WTC11 (cell line): Measurements from ENCODE around the gene NRG3. TPM values are rescaled to one million over a fixed set of nuclear protein-coding genes. Genes with fewer than 3 reads are reported as not detected.

Experiments
- ATAC-seq: fragments of 200-7000 bp; cut with Tn5 transposase; 2 replicates; pipeline ENCODE4 v1.10.0; 2021; ENCODE audit warnings: mild to moderate bottlenecking, moderate library complexity
- CTCF ChIA-PET: fragments of 300-600 bp; sonication (Branson Sonifier 250); formaldehyde crosslinking; loops from one replicate; lab custom pipeline; 2021; ENCODE audit warnings: antibody characterized with exemption; lab: Charles Lee
- POLR2A ChIA-PET: fragments of 350-600 bp; sonication (Branson Sonifier 250); formaldehyde crosslinking; loops from one replicate; lab custom pipeline; 2021; ENCODE audit warnings: antibody characterized with exemption; lab: Charles Lee
- DNase-seq: peaks from one replicate; pipeline ENCODE4 v3.0.0; 2021; ENCODE audit warnings: low spot score
- H3K27ac Mint-ChIP-seq: 2 replicates; pipeline ENCODE4 v1.8.0; 2021; ENCODE audit warnings: mixed read lengths
- H3K27me3 Mint-ChIP-seq: 2 replicates; pipeline ENCODE4 v1.8.0; 2021; ENCODE audit warnings: low read depth, mild to moderate bottlenecking, moderate library complexity, mixed read lengths
- H3K36me3 Mint-ChIP-seq: 2 replicates; pipeline ENCODE4 v1.8.0; 2021; ENCODE audit warnings: mixed read lengths
- H3K4me1 Mint-ChIP-seq: 2 replicates; pipeline ENCODE4 v1.8.0; 2022; ENCODE audit warnings: mixed read lengths
- H3K4me3 Mint-ChIP-seq: 2 replicates; pipeline ENCODE4 v1.8.0; 2021; ENCODE audit warnings: mild to moderate bottlenecking, moderate library complexity, mixed read lengths
- H3K9me3 Mint-ChIP-seq: 2 replicates; pipeline ENCODE4 v1.8.0; 2021; ENCODE audit warnings: mixed read lengths
- ATF1 ChIP-seq: sonication (generic); formaldehyde crosslinking; IDR thresholded peaks from 2 replicates; pipeline ENCODE4 v1.8.1; 2023; ENCODE audit warnings: mild to moderate bottlenecking, moderate library complexity, missing genetic modification reagents
- E2F1 ChIP-seq: sonication (generic); formaldehyde crosslinking; IDR thresholded peaks from 2 replicates; pipeline ENCODE4 v1.8.0; 2022; ENCODE audit warnings: mild to moderate bottlenecking, missing genetic modification reagents
- MYBL2 ChIP-seq: sonication (generic); formaldehyde crosslinking; IDR thresholded peaks from 2 replicates; pipeline ENCODE4 v1.8.1; 2023; ENCODE audit warnings: mild to moderate bottlenecking, moderate library complexity, missing genetic modification reagents
- RORB ChIP-seq: fragments of 250-450 bp; sonication (Bioruptor Pico); IDR thresholded peaks from 2 replicates; pipeline ENCODE4 v1.9.0; 2021; ENCODE audit warnings: mild to moderate bottlenecking
- TCF7 ChIP-seq: sonication (generic); formaldehyde crosslinking; IDR thresholded peaks from 2 replicates; pipeline ENCODE4 v1.8.0; 2022; ENCODE audit warnings: mild to moderate bottlenecking, low read depth, missing genetic modification reagents, moderate library complexity
- ZNF317 ChIP-seq: sonication (generic); formaldehyde crosslinking; IDR thresholded peaks from 2 replicates; pipeline ENCODE4 v1.8.1; 2023; ENCODE audit warnings: low read depth, mild to moderate bottlenecking, moderate library complexity, missing genetic modification reagents, borderline replicate concordance
- ZNF425 ChIP-seq: fragments of 250-450 bp; sonication (Bioruptor Pico); conservative IDR thresholded peaks from 2 replicates; pipeline ENCODE4 v1.9.0; 2021; ENCODE audit warnings: mild to moderate bottlenecking
- ZNF512 ChIP-seq: sonication (generic); formaldehyde crosslinking; IDR thresholded peaks from 2 replicates; pipeline ENCODE4 v1.8.1; 2022; ENCODE audit warnings: missing genetic modification reagents, borderline replicate concordance
- ZNF671 ChIP-seq: fragments of 250-450 bp; sonication (Bioruptor Pico); IDR thresholded peaks from 2 replicates; pipeline ENCODE4 v1.8.0; 2021; ENCODE audit warnings: mild to moderate bottlenecking
- total RNA-seq: library from RNA; stranded (reverse); gene quantifications from 3 replicates; pipeline ENCODE4 v1.2.3, GENCODE V29; 2021
- TF ChIP-seq, protein P1 (sequence below): sonication (generic); formaldehyde crosslinking; IDR thresholded peaks from 2 replicates; pipeline ENCODE4 v1.8.1; 2023; ENCODE audit warnings: mild to moderate bottlenecking, missing genetic modification reagents, borderline replicate concordance
- TF ChIP-seq, protein P2 (sequence below): fragments of 250-450 bp; sonication (Bioruptor Pico); IDR thresholded peaks from 2 replicates; pipeline ENCODE4 v1.8.0; 2021; ENCODE audit warnings: mild to moderate bottlenecking
- TF ChIP-seq, protein P3 (sequence below): sonication (generic); formaldehyde crosslinking; IDR thresholded peaks from 2 replicates; pipeline ENCODE4 v1.8.1; 2023; ENCODE audit warnings: mild to moderate bottlenecking, missing genetic modification reagents
- TF ChIP-seq, protein P4 (sequence below): sonication (generic); formaldehyde crosslinking; IDR thresholded peaks from 2 replicates; pipeline ENCODE4 v1.8.0; 2023; ENCODE audit warnings: mild to moderate bottlenecking, missing genetic modification reagents
- TF ChIP-seq, protein P5 (sequence below): sonication (generic); formaldehyde crosslinking; IDR thresholded peaks from 2 replicates; pipeline ENCODE4 v1.8.0; 2023; ENCODE audit warnings: missing genetic modification reagents, mild to moderate bottlenecking, borderline replicate concordance
- TF ChIP-seq, protein P6 (sequence below): sonication (generic); formaldehyde crosslinking; IDR thresholded peaks from 2 replicates; pipeline ENCODE4 v1.8.0; 2023; ENCODE audit warnings: missing genetic modification reagents

The NRG3 gene
- total RNA-seq, 1 experiment from 2014 or later, result 7.0 TPM

- ATAC-seq, result no peak
- Mint-ChIP-seq H3K27me3 (no peaks in the 10 kb centered on the region), H3K9me3 (no peaks in the 10 kb centered on the region), H3K36me3 (no peaks in the 10 kb centered on the region), H3K27ac (no peak overlapping the region), H3K4me1 (peaks cover 19% of the 10 kb centered on the region), H3K4me3 (no peak overlapping the region)
- DNase-seq, result no peak
- ChIA-PET CTCF (no interaction called here), POLR2A (no interaction called here)
- TF ChIP-seq ZNF317 (CRISPR knock-in tag), result no peak
- no peak for TF ChIP-seq ZNF671 (CRISPR knock-in tag)
- no peak for TF ChIP-seq TCF7
- TF ChIP-seq, protein P1, sequence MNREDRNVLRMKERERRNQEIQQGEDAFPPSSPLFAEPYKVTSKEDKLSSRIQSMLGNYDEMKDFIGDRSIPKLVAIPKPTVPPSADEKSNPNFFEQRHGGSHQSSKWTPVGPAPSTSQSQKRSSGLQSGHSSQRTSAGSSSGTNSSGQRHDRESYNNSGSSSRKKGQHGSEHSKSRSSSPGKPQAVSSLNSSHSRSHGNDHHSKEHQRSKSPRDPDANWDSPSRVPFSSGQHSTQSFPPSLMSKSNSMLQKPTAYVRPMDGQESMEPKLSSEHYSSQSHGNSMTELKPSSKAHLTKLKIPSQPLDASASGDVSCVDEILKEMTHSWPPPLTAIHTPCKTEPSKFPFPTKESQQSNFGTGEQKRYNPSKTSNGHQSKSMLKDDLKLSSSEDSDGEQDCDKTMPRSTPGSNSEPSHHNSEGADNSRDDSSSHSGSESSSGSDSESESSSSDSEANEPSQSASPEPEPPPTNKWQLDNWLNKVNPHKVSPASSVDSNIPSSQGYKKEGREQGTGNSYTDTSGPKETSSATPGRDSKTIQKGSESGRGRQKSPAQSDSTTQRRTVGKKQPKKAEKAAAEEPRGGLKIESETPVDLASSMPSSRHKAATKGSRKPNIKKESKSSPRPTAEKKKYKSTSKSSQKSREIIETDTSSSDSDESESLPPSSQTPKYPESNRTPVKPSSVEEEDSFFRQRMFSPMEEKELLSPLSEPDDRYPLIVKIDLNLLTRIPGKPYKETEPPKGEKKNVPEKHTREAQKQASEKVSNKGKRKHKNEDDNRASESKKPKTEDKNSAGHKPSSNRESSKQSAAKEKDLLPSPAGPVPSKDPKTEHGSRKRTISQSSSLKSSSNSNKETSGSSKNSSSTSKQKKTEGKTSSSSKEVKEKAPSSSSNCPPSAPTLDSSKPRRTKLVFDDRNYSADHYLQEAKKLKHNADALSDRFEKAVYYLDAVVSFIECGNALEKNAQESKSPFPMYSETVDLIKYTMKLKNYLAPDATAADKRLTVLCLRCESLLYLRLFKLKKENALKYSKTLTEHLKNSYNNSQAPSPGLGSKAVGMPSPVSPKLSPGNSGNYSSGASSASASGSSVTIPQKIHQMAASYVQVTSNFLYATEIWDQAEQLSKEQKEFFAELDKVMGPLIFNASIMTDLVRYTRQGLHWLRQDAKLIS, result no peak
- TF ChIP-seq, protein P2, sequence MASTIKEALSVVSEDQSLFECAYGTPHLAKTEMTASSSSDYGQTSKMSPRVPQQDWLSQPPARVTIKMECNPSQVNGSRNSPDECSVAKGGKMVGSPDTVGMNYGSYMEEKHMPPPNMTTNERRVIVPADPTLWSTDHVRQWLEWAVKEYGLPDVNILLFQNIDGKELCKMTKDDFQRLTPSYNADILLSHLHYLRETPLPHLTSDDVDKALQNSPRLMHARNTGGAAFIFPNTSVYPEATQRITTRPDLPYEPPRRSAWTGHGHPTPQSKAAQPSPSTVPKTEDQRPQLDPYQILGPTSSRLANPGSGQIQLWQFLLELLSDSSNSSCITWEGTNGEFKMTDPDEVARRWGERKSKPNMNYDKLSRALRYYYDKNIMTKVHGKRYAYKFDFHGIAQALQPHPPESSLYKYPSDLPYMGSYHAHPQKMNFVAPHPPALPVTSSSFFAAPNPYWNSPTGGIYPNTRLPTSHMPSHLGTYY, result no peak
- TF ChIP-seq, protein P3, sequence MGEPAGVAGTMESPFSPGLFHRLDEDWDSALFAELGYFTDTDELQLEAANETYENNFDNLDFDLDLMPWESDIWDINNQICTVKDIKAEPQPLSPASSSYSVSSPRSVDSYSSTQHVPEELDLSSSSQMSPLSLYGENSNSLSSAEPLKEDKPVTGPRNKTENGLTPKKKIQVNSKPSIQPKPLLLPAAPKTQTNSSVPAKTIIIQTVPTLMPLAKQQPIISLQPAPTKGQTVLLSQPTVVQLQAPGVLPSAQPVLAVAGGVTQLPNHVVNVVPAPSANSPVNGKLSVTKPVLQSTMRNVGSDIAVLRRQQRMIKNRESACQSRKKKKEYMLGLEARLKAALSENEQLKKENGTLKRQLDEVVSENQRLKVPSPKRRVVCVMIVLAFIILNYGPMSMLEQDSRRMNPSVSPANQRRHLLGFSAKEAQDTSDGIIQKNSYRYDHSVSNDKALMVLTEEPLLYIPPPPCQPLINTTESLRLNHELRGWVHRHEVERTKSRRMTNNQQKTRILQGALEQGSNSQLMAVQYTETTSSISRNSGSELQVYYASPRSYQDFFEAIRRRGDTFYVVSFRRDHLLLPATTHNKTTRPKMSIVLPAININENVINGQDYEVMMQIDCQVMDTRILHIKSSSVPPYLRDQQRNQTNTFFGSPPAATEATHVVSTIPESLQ (CRISPR knock-in tag), result no peak
- no peak for TF ChIP-seq ATF1 (CRISPR knock-in tag)
- TF ChIP-seq, protein P4, sequence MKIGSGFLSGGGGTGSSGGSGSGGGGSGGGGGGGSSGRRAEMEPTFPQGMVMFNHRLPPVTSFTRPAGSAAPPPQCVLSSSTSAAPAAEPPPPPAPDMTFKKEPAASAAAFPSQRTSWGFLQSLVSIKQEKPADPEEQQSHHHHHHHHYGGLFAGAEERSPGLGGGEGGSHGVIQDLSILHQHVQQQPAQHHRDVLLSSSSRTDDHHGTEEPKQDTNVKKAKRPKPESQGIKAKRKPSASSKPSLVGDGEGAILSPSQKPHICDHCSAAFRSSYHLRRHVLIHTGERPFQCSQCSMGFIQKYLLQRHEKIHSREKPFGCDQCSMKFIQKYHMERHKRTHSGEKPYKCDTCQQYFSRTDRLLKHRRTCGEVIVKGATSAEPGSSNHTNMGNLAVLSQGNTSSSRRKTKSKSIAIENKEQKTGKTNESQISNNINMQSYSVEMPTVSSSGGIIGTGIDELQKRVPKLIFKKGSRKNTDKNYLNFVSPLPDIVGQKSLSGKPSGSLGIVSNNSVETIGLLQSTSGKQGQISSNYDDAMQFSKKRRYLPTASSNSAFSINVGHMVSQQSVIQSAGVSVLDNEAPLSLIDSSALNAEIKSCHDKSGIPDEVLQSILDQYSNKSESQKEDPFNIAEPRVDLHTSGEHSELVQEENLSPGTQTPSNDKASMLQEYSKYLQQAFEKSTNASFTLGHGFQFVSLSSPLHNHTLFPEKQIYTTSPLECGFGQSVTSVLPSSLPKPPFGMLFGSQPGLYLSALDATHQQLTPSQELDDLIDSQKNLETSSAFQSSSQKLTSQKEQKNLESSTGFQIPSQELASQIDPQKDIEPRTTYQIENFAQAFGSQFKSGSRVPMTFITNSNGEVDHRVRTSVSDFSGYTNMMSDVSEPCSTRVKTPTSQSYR (CRISPR knock-in tag), result no peak
- TF ChIP-seq RORB (CRISPR knock-in tag), result no peak
- TF ChIP-seq, protein P5, sequence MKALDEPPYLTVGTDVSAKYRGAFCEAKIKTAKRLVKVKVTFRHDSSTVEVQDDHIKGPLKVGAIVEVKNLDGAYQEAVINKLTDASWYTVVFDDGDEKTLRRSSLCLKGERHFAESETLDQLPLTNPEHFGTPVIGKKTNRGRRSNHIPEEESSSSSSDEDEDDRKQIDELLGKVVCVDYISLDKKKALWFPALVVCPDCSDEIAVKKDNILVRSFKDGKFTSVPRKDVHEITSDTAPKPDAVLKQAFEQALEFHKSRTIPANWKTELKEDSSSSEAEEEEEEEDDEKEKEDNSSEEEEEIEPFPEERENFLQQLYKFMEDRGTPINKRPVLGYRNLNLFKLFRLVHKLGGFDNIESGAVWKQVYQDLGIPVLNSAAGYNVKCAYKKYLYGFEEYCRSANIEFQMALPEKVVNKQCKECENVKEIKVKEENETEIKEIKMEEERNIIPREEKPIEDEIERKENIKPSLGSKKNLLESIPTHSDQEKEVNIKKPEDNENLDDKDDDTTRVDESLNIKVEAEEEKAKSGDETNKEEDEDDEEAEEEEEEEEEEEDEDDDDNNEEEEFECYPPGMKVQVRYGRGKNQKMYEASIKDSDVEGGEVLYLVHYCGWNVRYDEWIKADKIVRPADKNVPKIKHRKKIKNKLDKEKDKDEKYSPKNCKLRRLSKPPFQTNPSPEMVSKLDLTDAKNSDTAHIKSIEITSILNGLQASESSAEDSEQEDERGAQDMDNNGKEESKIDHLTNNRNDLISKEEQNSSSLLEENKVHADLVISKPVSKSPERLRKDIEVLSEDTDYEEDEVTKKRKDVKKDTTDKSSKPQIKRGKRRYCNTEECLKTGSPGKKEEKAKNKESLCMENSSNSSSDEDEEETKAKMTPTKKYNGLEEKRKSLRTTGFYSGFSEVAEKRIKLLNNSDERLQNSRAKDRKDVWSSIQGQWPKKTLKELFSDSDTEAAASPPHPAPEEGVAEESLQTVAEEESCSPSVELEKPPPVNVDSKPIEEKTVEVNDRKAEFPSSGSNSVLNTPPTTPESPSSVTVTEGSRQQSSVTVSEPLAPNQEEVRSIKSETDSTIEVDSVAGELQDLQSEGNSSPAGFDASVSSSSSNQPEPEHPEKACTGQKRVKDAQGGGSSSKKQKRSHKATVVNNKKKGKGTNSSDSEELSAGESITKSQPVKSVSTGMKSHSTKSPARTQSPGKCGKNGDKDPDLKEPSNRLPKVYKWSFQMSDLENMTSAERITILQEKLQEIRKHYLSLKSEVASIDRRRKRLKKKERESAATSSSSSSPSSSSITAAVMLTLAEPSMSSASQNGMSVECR, result no peak
- no peak for TF ChIP-seq E2F1 (CRISPR knock-in tag)
- TF ChIP-seq, protein P6, sequence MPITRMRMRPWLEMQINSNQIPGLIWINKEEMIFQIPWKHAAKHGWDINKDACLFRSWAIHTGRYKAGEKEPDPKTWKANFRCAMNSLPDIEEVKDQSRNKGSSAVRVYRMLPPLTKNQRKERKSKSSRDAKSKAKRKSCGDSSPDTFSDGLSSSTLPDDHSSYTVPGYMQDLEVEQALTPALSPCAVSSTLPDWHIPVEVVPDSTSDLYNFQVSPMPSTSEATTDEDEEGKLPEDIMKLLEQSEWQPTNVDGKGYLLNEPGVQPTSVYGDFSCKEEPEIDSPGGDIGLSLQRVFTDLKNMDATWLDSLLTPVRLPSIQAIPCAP (CRISPR knock-in tag), result no peak
- TF ChIP-seq ZNF425 (CRISPR knock-in tag), result no peak
- TF ChIP-seq MYBL2 (CRISPR knock-in tag), result no peak
- TF ChIP-seq ZNF512, result no peak
These were observed 528.0 kb downstream of the NRG3 start for GRCh38 chr10:82402906-82403401.
